ENCODE results near the gene NMNAT2. TPM values are rescaled to one million over a fixed set of nuclear protein-coding genes. Genes with fewer than 3 reads are reported as not detected.

NMNAT2 gene
- total RNA-seq, 4 donors from 2014 or later = 0.10 to 0.29 (median 0.26) TPM; not detected in 1

- in situ Hi-C loops (cut with MboI; ENCODE audit: low sequenced_read_pairs in 4 of 4) = no loop called here
Observed at GRCh38 chr1:183215936-183216335, 202.2 kb downstream of the NMNAT2 start.

GRCh38 chr1:183215076-183215720, 203.0 kb downstream of the NMNAT2 start:
- TF ChIP-seq POLR2A (IDR thresholded peaks at IDR 0.05) (no peak), CTCF (IDR thresholded peaks at IDR 0.05 in 4 of 5, conservative IDR thresholded peaks at IDR 0.05 in 1 of 5) (no peak)
- no peak overlapping the region for H3K4me3 ChIP-seq
- no peaks in the 10 kb centered on the region for H3K36me3 ChIP-seq
- no peaks in the 10 kb centered on the region for H3K9me3 ChIP-seq
- peaks cover 18 to 24% of the 10 kb centered on the region in 2 donors for H3K4me1 ChIP-seq
- H3K27me3 ChIP-seq = no peaks in the 10 kb centered on the region
- no peak for DNase-seq
- ATAC-seq = no peak
- intact Hi-C loops (cut with DNase I; ENCODE audit: low total_unique reads) = no loop called here
- no peak overlapping the region for H3K27ac ChIP-seq
- in situ Hi-C loops (cut with MboI; ENCODE audit: low sequenced_read_pairs in 4 of 4) = no loop called here

More at GRCh38 chr1:183215936-183216335, 202.2 kb downstream of the NMNAT2 start:
- DNase-seq (no peak), ATAC-seq (no peak)
- intact Hi-C loops (cut with DNase I; ENCODE audit: low total_unique reads) = no loop called here
- Histone ChIP-seq H3K27ac (no peak overlapping the region), H3K27me3 (no peaks in the 10 kb centered on the region), H3K4me1 (peaks cover 18 to 24% of the 10 kb centered on the region in 2 donors), H3K36me3 (no peaks in the 10 kb centered on the region), H3K9me3 (no peaks in the 10 kb centered on the region), H3K4me3 (no peak overlapping the region)
- TF ChIP-seq CTCF (IDR thresholded peaks at IDR 0.05 in 4 of 5, conservative IDR thresholded peaks at IDR 0.05 in 1 of 5) = no peak
- TF ChIP-seq POLR2A (IDR thresholded peaks at IDR 0.05) = no peak

- intact Hi-C loops (cut with DNase I; ENCODE audit: low total_unique reads) = no loop called here
- ATAC-seq = no peak
Observed at GRCh38 chr1:183214021-183214970, 203.9 kb downstream of the NMNAT2 start.

GRCh38 chr1:183212870-183213269, 205.3 kb downstream of the NMNAT2 start:
- TF ChIP-seq CTCF (IDR thresholded peaks at IDR 0.05 in 4 of 5, conservative IDR thresholded peaks at IDR 0.05 in 1 of 5) (no peak), POLR2A (IDR thresholded peaks at IDR 0.05) (no peak)
- no peak overlapping the region for H3K4me3 ChIP-seq

More at GRCh38 chr1:183214021-183214970, 203.9 kb downstream of the NMNAT2 start:
- H3K27ac ChIP-seq = no peak overlapping the region
- no peaks in the 10 kb centered on the region for H3K9me3 ChIP-seq
- TF ChIP-seq POLR2A (IDR thresholded peaks at IDR 0.05) (no peak), CTCF (IDR thresholded peaks at IDR 0.05 in 4 of 5, conservative IDR thresholded peaks at IDR 0.05 in 1 of 5) (no peak)
- no peaks in the 10 kb centered on the region for H3K36me3 ChIP-seq
- no peaks in the 10 kb centered on the region for H3K27me3 ChIP-seq
- no peak overlapping the region for H3K4me3 ChIP-seq
- in situ Hi-C loops (cut with MboI; ENCODE audit: low sequenced_read_pairs in 4 of 4) = no loop called here
- no peak for DNase-seq
- peaks cover 18% of the 10 kb centered on the region in 2 donors for H3K4me1 ChIP-seq

More at GRCh38 chr1:183212870-183213269, 205.3 kb downstream of the NMNAT2 start:
- H3K27me3 ChIP-seq = no peaks in the 10 kb centered on the region
- in situ Hi-C loops (cut with MboI; ENCODE audit: low sequenced_read_pairs in 4 of 4) (no loop called here), intact Hi-C loops (cut with DNase I; ENCODE audit: low total_unique reads) (no loop called here)
- ATAC-seq (no peak), DNase-seq (no peak)
- H3K9me3 ChIP-seq = no peaks in the 10 kb centered on the region
- peaks cover 5% of the 10 kb centered on the region in 2 donors for H3K4me1 ChIP-seq
- H3K36me3 ChIP-seq = no peaks in the 10 kb centered on the region
- no peak overlapping the region for H3K27ac ChIP-seq
